NCI-H526 (cell line): ENCODE data around the gene RNASE9.
"Not testable (repeated sequence)": the region's sequence is repeated elsewhere in the genome, so short reads cannot be mapped to it uniquely, and the experiment has no call there.

Source experiments
- DNase-seq, 2 experiments: peaks; one replicate each; lab custom pipeline; 2025; lab: John Stamatoyannopoulos, UW

The RNASE9 gene

GRCh38 chr14:20572382-20572990, 11.6 kb upstream of the RNASE9 start:
- DNase-seq, result not testable (repeated sequence)

- not testable (repeated sequence) for DNase-seq
Observed at GRCh38 chr14:20570720-20571119, 9.9 kb upstream of the RNASE9 start.

- not testable (repeated sequence) for DNase-seq
Observed at GRCh38 chr14:20569865-20570264, 9.0 kb upstream of the RNASE9 start.

GRCh38 chr14:20569066-20569465, 8.2 kb upstream of the RNASE9 start:
- DNase-seq, result no peak

- DNase-seq, result no peak
Observed at GRCh38 chr14:20568393-20568792, 7.5 kb upstream of the RNASE9 start.

GRCh38 chr14:20567199-20567598, 6.4 kb upstream of the RNASE9 start:
- DNase-seq, result not testable (repeated sequence)

- no peak for DNase-seq
Observed at GRCh38 chr14:20564501-20564997, 3.7 kb upstream of the RNASE9 start.

GRCh38 chr14:20563971-20564370, 3.1 kb upstream of the RNASE9 start:
- DNase-seq, result no peak

- DNase-seq, result no peak
Observed at GRCh38 chr14:20559461-20559904, 1.4 kb downstream of the RNASE9 start.

- no peak for DNase-seq
Observed at GRCh38 chr14:20557212-20557542, 3.7 kb downstream of the RNASE9 start.

GRCh38 chr14:20556500-20557211, 4.2 kb downstream of the RNASE9 start:
- no peak for DNase-seq

- DNase-seq, result no peak
Observed at GRCh38 chr14:20555845-20556244, 5.0 kb downstream of the RNASE9 start.

- DNase-seq, result no peak
Observed at GRCh38 chr14:20553024-20553423, 7.8 kb downstream of the RNASE9 start.

GRCh38 chr14:20551606-20552005, 9.2 kb downstream of the RNASE9 start:
- DNase-seq, result no peak

GRCh38 chr14:20550926-20551325, 9.9 kb downstream of the RNASE9 start:
- DNase-seq, result no peak

GRCh38 chr14:20548414-20549158, 12.3 kb downstream of the RNASE9 start:
- no peak for DNase-seq

GRCh38 chr14:20546877-20547276, 14.0 kb downstream of the RNASE9 start:
- no peak for DNase-seq

GRCh38 chr14:20539906-20540305, 20.9 kb downstream of the RNASE9 start:
- DNase-seq, result no peak

GRCh38 chr14:20530771-20531571, 29.9 kb downstream of the RNASE9 start:
- peak; percentile 62 to 79 for DNase-seq

- no peak for DNase-seq
Observed at GRCh38 chr14:20529806-20530205, 31.0 kb downstream of the RNASE9 start.

GRCh38 chr14:20524027-20524426, 36.8 kb downstream of the RNASE9 start:
- DNase-seq, result no peak

GRCh38 chr14:20522332-20522731, 38.5 kb downstream of the RNASE9 start:
- no peak for DNase-seq
